HG02970 (cell line): Measurements from ENCODE around the gene FLNA.

Experiments
- ATAC-seq: cut with Tn5 transposase; IDR thresholded peaks from one replicate; pipeline ENCODE4 v1.9.1; 2021; ENCODE audit warnings: mild to moderate bottlenecking, moderate library complexity, moderate number of reproducible peaks; ENCODE audit not compliant: unreplicated experiment, low FRiP score

FLNA gene

GRCh38 chrX:154359362-154360154, 14.9 kb downstream of the FLNA start:
- no peak for ATAC-seq

GRCh38 chrX:154358829-154359228, 15.6 kb downstream of the FLNA start:
- no peak for ATAC-seq

- ATAC-seq = no peak
Measured at GRCh38 chrX:154358011-154358410, 16.4 kb downstream of the FLNA start.

GRCh38 chrX:154357205-154357604, 17.2 kb downstream of the FLNA start:
- ATAC-seq = no peak

GRCh38 chrX:154356596-154356995, 17.8 kb downstream of the FLNA start:
- no peak for ATAC-seq

- ATAC-seq = no peak
Measured at GRCh38 chrX:154355776-154356140, 18.7 kb downstream of the FLNA start.

GRCh38 chrX:154355094-154355775, 19.2 kb downstream of the FLNA start:
- no peak for ATAC-seq

- ATAC-seq = no peak
Measured at GRCh38 chrX:154354516-154354915, 19.9 kb downstream of the FLNA start.

- ATAC-seq = no peak
Measured at GRCh38 chrX:154354013-154354412, 20.4 kb downstream of the FLNA start.

GRCh38 chrX:154353172-154353843, 21.1 kb downstream of the FLNA start:
- no peak for ATAC-seq

- ATAC-seq = no peak
Measured at GRCh38 chrX:154352466-154352865, 22.0 kb downstream of the FLNA start.

- no peak for ATAC-seq
Measured at GRCh38 chrX:154352012-154352401, 22.4 kb downstream of the FLNA start.

- no peak for ATAC-seq
Measured at GRCh38 chrX:154351183-154352011, 23.0 kb downstream of the FLNA start.

- ATAC-seq = no peak
Measured at GRCh38 chrX:154350429-154351182, 23.8 kb downstream of the FLNA start.

- ATAC-seq = no peak
Measured at GRCh38 chrX:154349979-154350378, 24.5 kb downstream of the FLNA start.

- ATAC-seq = no peak
Measured at GRCh38 chrX:154349359-154349935, 25.0 kb downstream of the FLNA start.

- ATAC-seq = no peak
Measured at GRCh38 chrX:154348646-154349358, 25.6 kb downstream of the FLNA start.

GRCh38 chrX:154348114-154348531, 26.3 kb downstream of the FLNA start:
- ATAC-seq = no peak

GRCh38 chrX:154343620-154344019, 30.8 kb downstream of the FLNA start:
- peak; percentile 27 for ATAC-seq
